ENCODE measurements around the gene ADAMTS14. TPM values are rescaled to one million over a fixed set of nuclear protein-coding genes. Genes with fewer than 3 reads are reported as not detected.

The ADAMTS14 gene
- total and polyA plus RNA-seq, 3 experiments from 2014 or later = 0.06 TPM; not detected in 2

- no peak for DNase-seq
- no peak overlapping the region for H3K4me3 Mint-ChIP-seq
These were observed 133.4 kb downstream of the ADAMTS14 start for GRCh38 chr10:70805619-70806215.

GRCh38 chr10:70806841-70807240 is 134.5 kb downstream of the ADAMTS14 start:
- POLR2A ChIA-PET = no interaction called here

More at GRCh38 chr10:70805619-70806215, 133.4 kb downstream of the ADAMTS14 start:
- H3K4me1 ChIP-seq (ENCODE audit: insufficient read depth, low read length) = no peaks in the 10 kb centered on the region
- H3K9me3 ChIP-seq (ENCODE audit: low read length) = no peaks in the 10 kb centered on the region
- no peak overlapping the region for H3K27ac ChIP-seq (ENCODE audit: low read depth, low read length)
- no peak overlapping the region for H3K27ac Mint-ChIP-seq
- H3K4me1 Mint-ChIP-seq = no peaks in the 10 kb centered on the region
- H3K4me3 ChIP-seq (ENCODE audit: low read length) = no peak overlapping the region
- no peaks in the 10 kb centered on the region for H3K9me3 Mint-ChIP-seq
- CTCF ChIA-PET = no interaction called here
- H3K27me3 ChIP-seq (ENCODE audit: insufficient read depth, low read length, poor library complexity, severe bottlenecking) = no peaks in the 10 kb centered on the region
- peaks cover 4 to 53% of the 10 kb centered on the region in 2 donors for H3K27me3 Mint-ChIP-seq
- H3K36me3 ChIP-seq (ENCODE audit: insufficient read depth, low read length) = no peaks in the 10 kb centered on the region
- H3K36me3 Mint-ChIP-seq = peaks cover 0 to 4% (median 2%) of the 10 kb centered on the region in 3 donors
- POLR2A ChIA-PET = no interaction called here

GRCh38 chr10:70807556-70807955 is 135.2 kb downstream of the ADAMTS14 start:
- H3K27me3 Mint-ChIP-seq = peaks cover 4 to 39% of the 10 kb centered on the region in 2 donors
- no peak overlapping the region for H3K4me3 ChIP-seq (ENCODE audit: low read length)
- no peaks in the 10 kb centered on the region for H3K9me3 ChIP-seq (ENCODE audit: low read length)
- no peak for DNase-seq
- no peaks in the 10 kb centered on the region for H3K36me3 ChIP-seq (ENCODE audit: insufficient read depth, low read length)
- no peaks in the 10 kb centered on the region for H3K4me1 ChIP-seq (ENCODE audit: insufficient read depth, low read length)
- H3K36me3 Mint-ChIP-seq = peaks cover 0 to 4% (median 2%) of the 10 kb centered on the region in 3 donors
- no peak overlapping the region for H3K4me3 Mint-ChIP-seq
- POLR2A ChIA-PET = no interaction called here
- H3K4me1 Mint-ChIP-seq = peaks cover 0 to 3% (median 0%) of the 10 kb centered on the region in 3 donors
- no peak overlapping the region for H3K27ac Mint-ChIP-seq
- no peaks in the 10 kb centered on the region for H3K9me3 Mint-ChIP-seq
- CTCF ChIA-PET = no interaction called here
- H3K27me3 ChIP-seq (ENCODE audit: insufficient read depth, low read length, poor library complexity, severe bottlenecking) = no peaks in the 10 kb centered on the region
- no peak overlapping the region for H3K27ac ChIP-seq (ENCODE audit: low read depth, low read length)

More at GRCh38 chr10:70806841-70807240, 134.5 kb downstream of the ADAMTS14 start:
- Mint-ChIP-seq H3K4me1 (no peaks in the 10 kb centered on the region), H3K36me3 (peaks cover 0 to 4% (median 2%) of the 10 kb centered on the region in 3 donors), H3K27ac (no peak overlapping the region), H3K9me3 (no peaks in the 10 kb centered on the region), H3K4me3 (no peak overlapping the region), H3K27me3 (peaks cover 4 to 46% of the 10 kb centered on the region in 2 donors)
- no peak for DNase-seq
- H3K36me3 ChIP-seq (ENCODE audit: insufficient read depth, low read length) = no peaks in the 10 kb centered on the region
- no peaks in the 10 kb centered on the region for H3K4me1 ChIP-seq (ENCODE audit: insufficient read depth, low read length)
- H3K27me3 ChIP-seq (ENCODE audit: insufficient read depth, low read length, poor library complexity, severe bottlenecking) = no peaks in the 10 kb centered on the region
- no peaks in the 10 kb centered on the region for H3K9me3 ChIP-seq (ENCODE audit: low read length)
- CTCF ChIA-PET = no interaction called here
- no peak overlapping the region for H3K27ac ChIP-seq (ENCODE audit: low read depth, low read length)
- H3K4me3 ChIP-seq (ENCODE audit: low read length) = no peak overlapping the region

GRCh38 chr10:70809011-70809611 is 136.8 kb downstream of the ADAMTS14 start:
- Mint-ChIP-seq H3K4me1 (peaks cover under 1 to 4% (median 1%) of the 10 kb centered on the region in 3 donors), H3K36me3 (peaks cover 0 to 4% (median 2%) of the 10 kb centered on the region in 3 donors), H3K9me3 (no peaks in the 10 kb centered on the region), H3K27me3 (peaks cover 4 to 27% of the 10 kb centered on the region in 2 donors), H3K4me3 (no peak overlapping the region), H3K27ac (no peak overlapping the region)
- Histone ChIP-seq H3K4me1 (ENCODE audit: insufficient read depth, low read length) (peaks cover 4% of the 10 kb centered on the region), H3K36me3 (ENCODE audit: insufficient read depth, low read length) (no peaks in the 10 kb centered on the region), H3K27ac (ENCODE audit: low read depth, low read length) (no peak overlapping the region), H3K27me3 (ENCODE audit: insufficient read depth, low read length, poor library complexity, severe bottlenecking) (no peaks in the 10 kb centered on the region), H3K9me3 (ENCODE audit: low read length) (no peaks in the 10 kb centered on the region), H3K4me3 (ENCODE audit: low read length) (no peak overlapping the region)
- ChIA-PET CTCF (interaction anchor here (0.8 to 1.5 kb wide), 2 partner anchors 70 to 694 kb away, joined by 3 read pairs; no protein-coding TSS in a partner anchor), POLR2A (no interaction called here)
- DNase-seq = no peak

GRCh38 chr10:70809726-70810125 is 137.4 kb downstream of the ADAMTS14 start:
- H3K36me3 Mint-ChIP-seq = peaks cover 0 to 4% (median 2%) of the 10 kb centered on the region in 3 donors
- no peak overlapping the region for H3K27ac Mint-ChIP-seq
- H3K9me3 Mint-ChIP-seq = no peaks in the 10 kb centered on the region
- Histone ChIP-seq H3K4me3 (ENCODE audit: low read length) (no peak overlapping the region), H3K4me1 (ENCODE audit: insufficient read depth, low read length) (peaks cover 8% of the 10 kb centered on the region), H3K9me3 (ENCODE audit: low read length) (no peaks in the 10 kb centered on the region), H3K36me3 (ENCODE audit: insufficient read depth, low read length) (no peaks in the 10 kb centered on the region), H3K27me3 (ENCODE audit: insufficient read depth, low read length, poor library complexity, severe bottlenecking) (no peaks in the 10 kb centered on the region), H3K27ac (ENCODE audit: low read depth, low read length) (no peak overlapping the region)
- no peak for DNase-seq
- peaks cover 7 to 10% (median 7%) of the 10 kb centered on the region in 3 donors for H3K4me1 Mint-ChIP-seq
- ChIA-PET POLR2A (no interaction called here), CTCF (interaction anchor here (0.8 to 1.5 kb wide), 2 partner anchors 69 to 694 kb away, joined by 3 read pairs; no protein-coding TSS in a partner anchor)
- H3K27me3 Mint-ChIP-seq = peaks cover 4 to 21% of the 10 kb centered on the region in 2 donors
- no peak overlapping the region for H3K4me3 Mint-ChIP-seq

- H3K27ac ChIP-seq (ENCODE audit: low read depth, low read length) = no peak overlapping the region
- Mint-ChIP-seq H3K9me3 (no peaks in the 10 kb centered on the region), H3K27me3 (peaks cover 2 to 12% of the 10 kb centered on the region in 2 donors), H3K4me1 (peaks cover 14 to 18% (median 14%) of the 10 kb centered on the region in 3 donors), H3K27ac (no peak overlapping the region), H3K36me3 (peaks cover 0 to 2% (median 0%) of the 10 kb centered on the region in 3 donors), H3K4me3 (peak overlapping the region in 1 of 7 donors; percentile 45)
- no peak for DNase-seq
- H3K9me3 ChIP-seq (ENCODE audit: low read length) = no peaks in the 10 kb centered on the region
- ChIA-PET CTCF (no interaction called here), POLR2A (no interaction called here)
- H3K27me3 ChIP-seq (ENCODE audit: insufficient read depth, low read length, poor library complexity, severe bottlenecking) = no peaks in the 10 kb centered on the region
- no peak overlapping the region for H3K4me3 ChIP-seq (ENCODE audit: low read length)
- H3K36me3 ChIP-seq (ENCODE audit: insufficient read depth, low read length) = no peaks in the 10 kb centered on the region
- peaks cover 16% of the 10 kb centered on the region for H3K4me1 ChIP-seq (ENCODE audit: insufficient read depth, low read length)
These were observed 138.7 kb downstream of the ADAMTS14 start for GRCh38 chr10:70810967-70811366.

GRCh38 chr10:70811881-70812280 is 139.6 kb downstream of the ADAMTS14 start:
- CTCF ChIA-PET = interaction anchor here (0.6 kb wide), 1 partner anchor 413 kb away, joined by 4 read pairs; no protein-coding TSS in a partner anchor

More at GRCh38 chr10:70811881-70812280, 139.6 kb downstream of the ADAMTS14 start:
- H3K4me3 Mint-ChIP-seq = peak overlapping the region in 1 of 7 donors; percentile 54
- Histone ChIP-seq H3K4me1 (ENCODE audit: insufficient read depth, low read length) (peaks cover 20% of the 10 kb centered on the region), H3K4me3 (ENCODE audit: low read length) (no peak overlapping the region), H3K27ac (ENCODE audit: low read depth, low read length) (no peak overlapping the region), H3K9me3 (ENCODE audit: low read length) (no peaks in the 10 kb centered on the region), H3K36me3 (ENCODE audit: insufficient read depth, low read length) (no peaks in the 10 kb centered on the region), H3K27me3 (ENCODE audit: insufficient read depth, low read length, poor library complexity, severe bottlenecking) (no peaks in the 10 kb centered on the region)
- peaks cover 0 to 6% of the 10 kb centered on the region in 2 donors for H3K27me3 Mint-ChIP-seq
- no peaks in the 10 kb centered on the region for H3K9me3 Mint-ChIP-seq
- no peak for DNase-seq
- POLR2A ChIA-PET = no interaction called here
- no peak overlapping the region for H3K27ac Mint-ChIP-seq
- peaks cover 19 to 25% (median 21%) of the 10 kb centered on the region in 3 donors for H3K4me1 Mint-ChIP-seq
- H3K36me3 Mint-ChIP-seq = peaks cover 0 to 4% (median 2%) of the 10 kb centered on the region in 3 donors

Measured in CD8-positive, alpha-beta memory T cell (primary cell).